Subcutaneous abdominal adipose tissue (tissue), 5 donors: Measurements from ENCODE around the gene TRIP13.
"Not testable (repeated sequence)": the region's sequence is repeated elsewhere in the genome, so short reads cannot be mapped to it uniquely, and the experiment has no call there.

ENCODE experiments used
- H3K27ac ChIP-seq: one replicate; pipeline ENCODE4 v1.7.0; 2013; ENCODE audit warnings: low read depth, mild to moderate bottlenecking, inconsistent platforms, low read length, moderate library complexity
- H3K27me3 ChIP-seq, 5 donors: one replicate each; pipeline ENCODE4 v1.7.0; 2013; ENCODE audit warnings: low read length in 5 of 5, inconsistent platforms in 1 of 5; ENCODE audit not compliant: control insufficient read depth in 5 of 5, insufficient read depth in 4 of 5
- H3K36me3 ChIP-seq, 5 donors: one replicate each; pipeline ENCODE4 v1.7.0; 2013; ENCODE audit warnings: low read length in 5 of 5; ENCODE audit not compliant: control insufficient read depth in 5 of 5, insufficient read depth in 5 of 5
- H3K4me1 ChIP-seq, 5 donors: one replicate each; pipeline ENCODE4 v1.7.0; 2013; ENCODE audit warnings: low read length in 5 of 5, mild to moderate bottlenecking in 3 of 5, moderate library complexity in 1 of 5; ENCODE audit not compliant: control insufficient read depth in 5 of 5, insufficient read depth in 5 of 5
- H3K4me3 ChIP-seq, 5 donors: one replicate each; pipeline ENCODE4 v1.7.0; 2013; ENCODE audit warnings: low read length in 5 of 5, low read depth in 1 of 5
- H3K9ac ChIP-seq, 5 donors: one replicate each; pipeline ENCODE4 v1.7.0; 2013; ENCODE audit warnings: low read length in 5 of 5, mild to moderate bottlenecking in 4 of 5, moderate library complexity in 3 of 5
- H3K9me3 ChIP-seq, 5 donors: one replicate each; pipeline ENCODE4 v1.7.0; 2013; ENCODE audit warnings: low read length in 5 of 5; ENCODE audit not compliant: control insufficient read depth in 5 of 5
- donor health status: healthy.
- donor health status: healthy.
- donor health status: healthy.
- donor health status: healthy.
- donor health status: healthy.

TRIP13 gene

GRCh38 chr5:934381-934967 lies 41.8 kb downstream of the TRIP13 start:
- not testable (repeated sequence) for H3K36me3 ChIP-seq, H3K4me3 ChIP-seq, H3K9ac ChIP-seq, H3K9me3 ChIP-seq, H3K27ac ChIP-seq, H3K4me1 ChIP-seq
- H3K27me3 ChIP-seq = peaks cover 0 to 15% (median 6%) of the 10 kb centered on the region in 5 donors

- no peak overlapping the region for H3K9ac ChIP-seq
- peaks cover 0 to 2% (median 0%) of the 10 kb centered on the region in 5 donors for H3K4me1 ChIP-seq
- H3K4me3 ChIP-seq = no peak overlapping the region
- no peaks in the 10 kb centered on the region for H3K9me3 ChIP-seq
- H3K36me3 ChIP-seq = no peaks in the 10 kb centered on the region
- no peak overlapping the region for H3K27ac ChIP-seq
- H3K27me3 ChIP-seq = peaks cover 0 to 15% (median 6%) of the 10 kb centered on the region in 5 donors
These were observed 42.9 kb downstream of the TRIP13 start for GRCh38 chr5:935510-936084.

GRCh38 chr5:936149-937144 lies 43.8 kb downstream of the TRIP13 start:
- no peak overlapping the region for H3K9ac ChIP-seq
- H3K4me3 ChIP-seq = no peak overlapping the region
- no peaks in the 10 kb centered on the region for H3K9me3 ChIP-seq
- peaks cover 0 to 2% (median 0%) of the 10 kb centered on the region in 5 donors for H3K4me1 ChIP-seq
- H3K36me3 ChIP-seq = no peaks in the 10 kb centered on the region
- H3K27ac ChIP-seq = no peak overlapping the region
- H3K27me3 ChIP-seq = peaks cover 0 to 15% (median 6%) of the 10 kb centered on the region in 5 donors

DNA sequence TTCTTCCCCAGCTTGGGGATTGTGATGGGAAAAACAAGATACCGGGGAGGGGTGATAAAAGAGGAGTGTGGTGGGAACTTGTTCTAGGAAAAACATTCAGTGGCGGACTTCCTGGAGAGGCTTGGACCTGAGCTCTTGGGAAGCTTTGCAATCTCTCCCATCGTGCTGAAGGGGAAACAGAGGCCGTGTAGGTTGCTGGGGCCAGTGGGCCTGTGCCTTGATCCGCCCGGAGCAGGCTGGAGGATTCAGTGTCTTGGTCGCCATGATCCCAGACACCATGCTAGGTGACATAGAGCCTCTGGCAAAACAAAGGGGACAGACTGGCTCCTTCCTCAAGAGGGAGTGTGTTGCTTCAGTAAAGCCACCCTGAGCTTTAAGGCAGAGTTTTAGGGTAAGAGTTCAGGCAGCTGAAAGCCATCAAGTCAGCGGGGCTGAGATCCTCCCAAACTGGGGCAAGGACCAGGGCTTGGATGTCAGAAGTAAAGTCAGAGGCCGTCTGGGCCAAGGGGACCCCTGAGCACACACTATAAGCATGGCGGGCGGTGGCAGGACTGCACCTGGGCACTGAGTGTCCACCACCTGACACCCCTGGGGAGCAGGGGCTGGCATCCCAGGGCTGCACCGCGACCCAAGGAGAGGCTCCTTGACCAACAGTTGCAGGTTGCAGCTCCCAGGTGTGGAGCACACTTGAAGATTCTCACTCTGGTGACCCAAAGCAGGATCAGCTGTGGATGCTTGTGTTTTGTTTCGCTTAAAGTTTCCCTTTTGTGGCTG lies 44.7 kb downstream of the TRIP13 start:
- Histone ChIP-seq H3K27ac (no peak overlapping the region), H3K9ac (no peak overlapping the region)

DNA sequence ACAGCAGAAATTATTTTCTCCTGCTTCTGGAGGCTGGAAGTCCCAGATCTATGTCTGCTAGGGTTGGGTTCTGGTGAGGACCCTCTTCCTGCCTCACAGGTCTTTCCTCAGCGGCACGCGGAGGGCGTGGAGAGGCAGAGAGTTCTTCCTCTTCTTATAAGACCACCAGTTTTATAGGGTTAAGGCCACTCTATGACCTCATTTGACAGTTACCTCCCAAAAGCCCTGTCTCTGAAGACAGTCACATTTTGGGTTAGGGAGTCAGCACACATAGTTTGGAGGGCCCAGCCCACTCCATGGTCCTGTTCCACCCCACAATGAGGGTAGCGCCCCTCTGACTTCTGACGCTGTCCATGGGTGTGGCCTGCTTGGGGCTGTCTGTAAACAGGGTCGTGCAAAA lies 46.7 kb downstream of the TRIP13 start:
- H3K4me3 ChIP-seq = no peak overlapping the region
- H3K36me3 ChIP-seq = no peaks in the 10 kb centered on the region
- no peaks in the 10 kb centered on the region for H3K4me1 ChIP-seq
- H3K27ac ChIP-seq = no peak overlapping the region
- no peak overlapping the region for H3K9ac ChIP-seq
- H3K27me3 ChIP-seq = peaks cover 2 to 17% (median 9%) of the 10 kb centered on the region in 5 donors
- no peaks in the 10 kb centered on the region for H3K9me3 ChIP-seq

More for the DNA sequence above, 44.7 kb downstream of the TRIP13 start:
- H3K36me3 ChIP-seq = no peaks in the 10 kb centered on the region
- no peaks in the 10 kb centered on the region for H3K9me3 ChIP-seq
- peaks cover 0 to 2% (median 0%) of the 10 kb centered on the region in 5 donors for H3K4me1 ChIP-seq
- H3K4me3 ChIP-seq = no peak overlapping the region
- peaks cover 0 to 13% (median 2%) of the 10 kb centered on the region in 5 donors for H3K27me3 ChIP-seq

DNA sequence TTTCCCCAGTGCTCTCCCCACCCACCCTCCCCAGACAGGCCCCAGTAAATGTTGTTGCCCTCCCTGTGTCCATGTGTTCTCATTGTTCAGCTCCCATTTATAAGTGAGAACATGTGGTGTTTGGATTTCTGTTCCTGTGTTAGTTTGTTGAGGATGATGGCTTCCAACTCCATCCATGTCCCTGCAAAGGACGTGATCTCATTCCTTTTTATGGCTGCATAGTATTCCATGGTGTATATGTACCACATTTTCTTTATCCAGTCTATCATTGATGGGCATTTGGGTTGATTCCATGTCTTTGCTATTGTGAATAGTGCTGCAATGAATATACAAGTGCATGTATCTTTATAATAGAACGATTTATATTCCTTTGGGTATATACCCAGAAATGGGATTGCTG lies 48.1 kb downstream of the TRIP13 start:
- not testable (repeated sequence) for H3K4me1 ChIP-seq, H3K27ac ChIP-seq, H3K9me3 ChIP-seq, H3K9ac ChIP-seq, H3K4me3 ChIP-seq, H3K36me3 ChIP-seq
- H3K27me3 ChIP-seq = peaks cover 6 to 31% (median 17%) of the 10 kb centered on the region in 5 donors

GRCh38 chr5:943201-943917 lies 50.7 kb downstream of the TRIP13 start:
- no peaks in the 10 kb centered on the region for H3K9me3 ChIP-seq
- H3K27ac ChIP-seq = no peak overlapping the region
- H3K4me1 ChIP-seq = peaks cover 2 to 22% (median 15%) of the 10 kb centered on the region in 5 donors
- H3K27me3 ChIP-seq = peaks cover 12 to 43% (median 24%) of the 10 kb centered on the region in 5 donors
- H3K9ac ChIP-seq = no peak overlapping the region
- H3K36me3 ChIP-seq = no peaks in the 10 kb centered on the region
- no peak overlapping the region for H3K4me3 ChIP-seq

DNA sequence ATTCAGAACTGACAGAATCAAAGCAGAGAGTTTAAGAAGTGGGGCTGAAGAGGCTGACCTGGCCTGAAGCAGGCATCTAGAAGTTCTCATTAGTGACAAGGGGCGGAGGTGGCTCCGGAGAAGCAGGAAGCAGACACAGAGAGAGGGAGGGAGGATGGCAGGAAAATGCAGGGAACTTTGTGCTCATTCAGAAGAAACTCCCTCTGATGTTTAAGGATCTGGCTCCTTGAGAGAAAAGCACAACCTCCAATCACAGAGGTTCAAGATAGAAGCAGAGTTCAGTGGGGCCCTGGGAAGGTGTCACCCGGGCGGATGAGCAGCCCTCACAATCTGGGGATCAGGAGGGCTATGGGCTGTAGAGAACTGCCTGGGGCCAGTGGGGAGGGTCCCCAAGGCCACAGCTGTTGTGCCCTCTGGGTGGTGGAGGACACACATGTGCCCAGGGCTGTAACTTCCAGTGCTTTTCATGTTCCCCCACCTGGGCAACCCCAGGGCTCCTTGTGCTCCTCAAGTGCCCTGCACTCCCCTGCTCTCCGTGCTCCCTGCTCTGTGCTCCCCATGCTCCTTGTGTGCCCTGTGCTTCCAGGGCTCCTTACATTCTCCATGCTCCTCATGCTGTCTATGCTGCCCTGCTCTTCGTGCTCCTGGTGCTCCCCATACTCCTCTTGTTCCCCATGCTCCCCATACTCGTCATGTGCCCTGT lies 51.4 kb downstream of the TRIP13 start:
- Histone ChIP-seq H3K36me3 (no peaks in the 10 kb centered on the region), H3K4me3 (no peak overlapping the region), H3K9ac (no peak overlapping the region), H3K4me1 (peaks cover 2 to 22% (median 15%) of the 10 kb centered on the region in 5 donors), H3K27me3 (peaks cover 12 to 50% (median 24%) of the 10 kb centered on the region in 5 donors), H3K27ac (no peak overlapping the region), H3K9me3 (no peaks in the 10 kb centered on the region)

DNA sequence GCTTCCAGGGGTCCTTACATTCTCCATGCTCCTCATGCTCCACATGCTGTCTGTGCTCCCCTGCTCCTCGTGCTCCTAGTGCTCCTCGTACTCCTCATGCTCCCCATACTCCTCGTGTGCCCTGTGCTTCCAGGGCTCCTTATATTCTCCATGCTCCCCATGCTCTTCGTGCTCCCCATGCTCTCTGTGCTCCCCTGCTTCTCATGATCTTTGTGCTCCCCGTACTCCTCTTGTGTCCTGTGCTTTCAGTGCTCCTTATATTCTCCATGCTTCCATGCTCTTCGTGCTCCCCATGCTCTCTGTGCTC lies 51.9 kb downstream of the TRIP13 start:
- no peak overlapping the region for H3K9ac ChIP-seq
- H3K4me3 ChIP-seq = no peak overlapping the region
- no peak overlapping the region for H3K27ac ChIP-seq
- H3K9me3 ChIP-seq = no peaks in the 10 kb centered on the region
- peaks cover 12 to 52% (median 24%) of the 10 kb centered on the region in 5 donors for H3K27me3 ChIP-seq
- H3K36me3 ChIP-seq = no peaks in the 10 kb centered on the region
- H3K4me1 ChIP-seq = peaks cover 2 to 22% (median 15%) of the 10 kb centered on the region in 5 donors
